ENCODE measurements around the gene SERTAD2. TPM values are rescaled to one million over a fixed set of nuclear protein-coding genes. Genes with fewer than 3 reads are reported as not detected.

The SERTAD2 gene
- total and polyA plus RNA-seq, 2 experiments from 2014 or later = 6.2 to 6.4 TPM

- H2AFZ ChIP-seq = no peak overlapping the region
- no peaks in the 10 kb centered on the region for H3K36me3 ChIP-seq (ENCODE audit: insufficient read depth)
- TF ChIP-seq EZH2phosphoT487 (IDR thresholded peaks at IDR 0.05; ENCODE audit: unreplicated experiment) (no peak), EZH2 (IDR thresholded peaks at IDR 0.05; ENCODE audit: low read depth, unreplicated experiment) (no peak), CTCF (conservative IDR thresholded peaks at IDR 0.05; ENCODE audit: low read depth in 2 of 2) (no peak), NANOG (IDR thresholded peaks at IDR 0.05; ENCODE audit: borderline replicate concordance) (no peak), ZNF331 (CRISPR knock-in tag; IDR thresholded peaks at IDR 0.05; ENCODE audit: low read depth) (no peak), ZNF114 (CRISPR knock-in tag; IDR thresholded peaks at IDR 0.05) (no peak), CREB1 (CRISPR knock-in tag; IDR thresholded peaks at IDR 0.05; ENCODE audit: low read depth) (no peak), STAT1 (IDR thresholded peaks at IDR 0.05; ENCODE audit: unreplicated experiment) (no peak), JUNB (IDR thresholded peaks at IDR 0.05; ENCODE audit: unreplicated experiment) (no peak), POLR2AphosphoS5 (IDR thresholded peaks at IDR 0.05; ENCODE audit: low read depth) (no peak)
- TF ChIP-seq, protein P1, sequence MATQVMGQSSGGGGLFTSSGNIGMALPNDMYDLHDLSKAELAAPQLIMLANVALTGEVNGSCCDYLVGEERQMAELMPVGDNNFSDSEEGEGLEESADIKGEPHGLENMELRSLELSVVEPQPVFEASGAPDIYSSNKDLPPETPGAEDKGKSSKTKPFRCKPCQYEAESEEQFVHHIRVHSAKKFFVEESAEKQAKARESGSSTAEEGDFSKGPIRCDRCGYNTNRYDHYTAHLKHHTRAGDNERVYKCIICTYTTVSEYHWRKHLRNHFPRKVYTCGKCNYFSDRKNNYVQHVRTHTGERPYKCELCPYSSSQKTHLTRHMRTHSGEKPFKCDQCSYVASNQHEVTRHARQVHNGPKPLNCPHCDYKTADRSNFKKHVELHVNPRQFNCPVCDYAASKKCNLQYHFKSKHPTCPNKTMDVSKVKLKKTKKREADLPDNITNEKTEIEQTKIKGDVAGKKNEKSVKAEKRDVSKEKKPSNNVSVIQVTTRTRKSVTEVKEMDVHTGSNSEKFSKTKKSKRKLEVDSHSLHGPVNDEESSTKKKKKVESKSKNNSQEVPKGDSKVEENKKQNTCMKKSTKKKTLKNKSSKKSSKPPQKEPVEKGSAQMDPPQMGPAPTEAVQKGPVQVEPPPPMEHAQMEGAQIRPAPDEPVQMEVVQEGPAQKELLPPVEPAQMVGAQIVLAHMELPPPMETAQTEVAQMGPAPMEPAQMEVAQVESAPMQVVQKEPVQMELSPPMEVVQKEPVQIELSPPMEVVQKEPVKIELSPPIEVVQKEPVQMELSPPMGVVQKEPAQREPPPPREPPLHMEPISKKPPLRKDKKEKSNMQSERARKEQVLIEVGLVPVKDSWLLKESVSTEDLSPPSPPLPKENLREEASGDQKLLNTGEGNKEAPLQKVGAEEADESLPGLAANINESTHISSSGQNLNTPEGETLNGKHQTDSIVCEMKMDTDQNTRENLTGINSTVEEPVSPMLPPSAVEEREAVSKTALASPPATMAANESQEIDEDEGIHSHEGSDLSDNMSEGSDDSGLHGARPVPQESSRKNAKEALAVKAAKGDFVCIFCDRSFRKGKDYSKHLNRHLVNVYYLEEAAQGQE (IDR thresholded peaks at IDR 0.05; ENCODE audit: unreplicated experiment) = no peak
- TF ChIP-seq, protein P2, sequence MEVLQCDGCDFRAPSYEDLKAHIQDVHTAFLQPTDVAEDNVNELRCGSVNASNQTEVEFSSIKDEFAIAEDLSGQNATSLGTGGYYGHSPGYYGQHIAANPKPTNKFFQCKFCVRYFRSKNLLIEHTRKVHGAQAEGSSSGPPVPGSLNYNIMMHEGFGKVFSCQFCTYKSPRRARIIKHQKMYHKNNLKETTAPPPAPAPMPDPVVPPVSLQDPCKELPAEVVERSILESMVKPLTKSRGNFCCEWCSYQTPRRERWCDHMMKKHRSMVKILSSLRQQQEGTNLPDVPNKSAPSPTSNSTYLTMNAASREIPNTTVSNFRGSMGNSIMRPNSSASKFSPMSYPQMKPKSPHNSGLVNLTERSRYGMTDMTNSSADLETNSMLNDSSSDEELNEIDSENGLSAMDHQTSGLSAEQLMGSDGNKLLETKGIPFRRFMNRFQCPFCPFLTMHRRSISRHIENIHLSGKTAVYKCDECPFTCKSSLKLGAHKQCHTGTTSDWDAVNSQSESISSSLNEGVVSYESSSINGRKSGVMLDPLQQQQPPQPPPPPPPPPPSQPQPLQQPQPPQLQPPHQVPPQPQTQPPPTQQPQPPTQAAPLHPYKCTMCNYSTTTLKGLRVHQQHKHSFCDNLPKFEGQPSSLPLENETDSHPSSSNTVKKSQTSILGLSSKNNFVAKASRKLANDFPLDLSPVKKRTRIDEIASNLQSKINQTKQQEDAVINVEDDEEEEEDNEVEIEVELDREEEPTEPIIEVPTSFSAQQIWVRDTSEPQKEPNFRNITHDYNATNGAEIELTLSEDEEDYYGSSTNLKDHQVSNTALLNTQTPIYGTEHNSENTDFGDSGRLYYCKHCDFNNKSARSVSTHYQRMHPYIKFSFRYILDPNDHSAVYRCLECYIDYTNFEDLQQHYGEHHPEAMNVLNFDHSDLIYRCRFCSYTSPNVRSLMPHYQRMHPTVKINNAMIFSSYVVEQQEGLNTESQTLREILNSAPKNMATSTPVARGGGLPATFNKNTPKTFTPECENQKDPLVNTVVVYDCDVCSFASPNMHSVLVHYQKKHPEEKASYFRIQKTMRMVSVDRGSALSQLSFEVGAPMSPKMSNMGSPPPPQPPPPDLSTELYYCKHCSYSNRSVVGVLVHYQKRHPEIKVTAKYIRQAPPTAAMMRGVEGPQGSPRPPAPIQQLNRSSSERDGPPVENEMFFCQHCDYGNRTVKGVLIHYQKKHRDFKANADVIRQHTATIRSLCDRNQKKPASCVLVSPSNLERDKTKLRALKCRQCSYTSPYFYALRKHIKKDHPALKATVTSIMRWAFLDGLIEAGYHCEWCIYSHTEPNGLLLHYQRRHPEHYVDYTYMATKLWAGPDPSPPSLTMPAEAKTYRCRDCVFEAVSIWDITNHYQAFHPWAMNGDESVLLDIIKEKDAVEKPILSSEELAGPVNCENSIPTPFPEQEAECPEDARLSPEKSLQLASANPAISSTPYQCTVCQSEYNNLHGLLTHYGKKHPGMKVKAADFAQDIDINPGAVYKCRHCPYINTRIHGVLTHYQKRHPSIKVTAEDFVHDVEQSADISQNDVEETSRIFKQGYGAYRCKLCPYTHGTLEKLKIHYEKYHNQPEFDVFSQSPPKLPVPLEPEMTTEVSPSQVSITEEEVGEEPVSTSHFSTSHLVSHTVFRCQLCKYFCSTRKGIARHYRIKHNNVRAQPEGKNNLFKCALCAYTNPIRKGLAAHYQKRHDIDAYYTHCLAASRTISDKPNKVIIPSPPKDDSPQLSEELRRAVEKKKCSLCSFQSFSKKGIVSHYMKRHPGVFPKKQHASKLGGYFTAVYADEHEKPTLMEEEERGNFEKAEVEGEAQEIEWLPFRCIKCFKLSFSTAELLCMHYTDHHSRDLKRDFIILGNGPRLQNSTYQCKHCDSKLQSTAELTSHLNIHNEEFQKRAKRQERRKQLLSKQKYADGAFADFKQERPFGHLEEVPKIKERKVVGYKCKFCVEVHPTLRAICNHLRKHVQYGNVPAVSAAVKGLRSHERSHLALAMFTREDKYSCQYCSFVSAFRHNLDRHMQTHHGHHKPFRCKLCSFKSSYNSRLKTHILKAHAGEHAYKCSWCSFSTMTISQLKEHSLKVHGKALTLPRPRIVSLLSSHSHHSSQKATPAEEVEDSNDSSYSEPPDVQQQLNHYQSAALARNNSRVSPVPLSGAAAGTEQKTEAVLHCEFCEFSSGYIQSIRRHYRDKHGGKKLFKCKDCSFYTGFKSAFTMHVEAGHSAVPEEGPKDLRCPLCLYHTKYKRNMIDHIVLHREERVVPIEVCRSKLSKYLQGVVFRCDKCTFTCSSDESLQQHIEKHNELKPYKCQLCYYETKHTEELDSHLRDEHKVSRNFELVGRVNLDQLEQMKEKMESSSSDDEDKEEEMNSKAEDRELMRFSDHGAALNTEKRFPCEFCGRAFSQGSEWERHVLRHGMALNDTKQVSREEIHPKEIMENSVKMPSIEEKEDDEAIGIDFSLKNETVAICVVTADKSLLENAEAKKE (CRISPR knock-in tag; IDR thresholded peaks at IDR 0.05) = no peak
- TF ChIP-seq, protein P3, sequence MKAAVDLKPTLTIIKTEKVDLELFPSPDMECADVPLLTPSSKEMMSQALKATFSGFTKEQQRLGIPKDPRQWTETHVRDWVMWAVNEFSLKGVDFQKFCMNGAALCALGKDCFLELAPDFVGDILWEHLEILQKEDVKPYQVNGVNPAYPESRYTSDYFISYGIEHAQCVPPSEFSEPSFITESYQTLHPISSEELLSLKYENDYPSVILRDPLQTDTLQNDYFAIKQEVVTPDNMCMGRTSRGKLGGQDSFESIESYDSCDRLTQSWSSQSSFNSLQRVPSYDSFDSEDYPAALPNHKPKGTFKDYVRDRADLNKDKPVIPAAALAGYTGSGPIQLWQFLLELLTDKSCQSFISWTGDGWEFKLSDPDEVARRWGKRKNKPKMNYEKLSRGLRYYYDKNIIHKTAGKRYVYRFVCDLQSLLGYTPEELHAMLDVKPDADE (IDR thresholded peaks at IDR 0.05) = no peak
- H3K36me3 Mint-ChIP-seq (ENCODE audit: low read depth) = no peaks in the 10 kb centered on the region
- H3K4me1 ChIP-seq (ENCODE audit: insufficient read depth) = peaks cover 40% of the 10 kb centered on the region
- no peak overlapping the region for H3K27ac ChIP-seq (ENCODE audit: low read depth)
- H3F3A ChIP-seq (replicated peaks; ENCODE audit: low read depth) = no peaks in the 10 kb centered on the region; the same call in 1 of the 2 replicates
- no peak for DNase-seq (ENCODE audit: low spot score)
- H3K4me3 Mint-ChIP-seq = peak overlapping the region; percentile 84
- H3K4me1 Mint-ChIP-seq = peaks cover 46% of the 10 kb centered on the region
- H3K79me2 ChIP-seq (replicated peaks; ENCODE audit: insufficient read depth) = peaks cover 57% of the 10 kb centered on the region
- peaks cover 23% of the 10 kb centered on the region for H3K27me3 Mint-ChIP-seq (ENCODE audit: insufficient read depth, low read depth, poor library complexity)
- H3K9me3 Mint-ChIP-seq = no peaks in the 10 kb centered on the region
- ATAC-seq = no peak
- H3K4me2 ChIP-seq = peak overlapping the region; percentile 91
- H3K4me3 ChIP-seq = peak overlapping the region; percentile 95; the same call in 1 of the 2 replicates
- no peak overlapping the region for H3K27ac Mint-ChIP-seq
- peaks cover 49% of the 10 kb centered on the region for H3K27me3 ChIP-seq (ENCODE audit: insufficient read depth)
- peaks cover 33% of the 10 kb centered on the region for H4K20me1 ChIP-seq (replicated peaks; ENCODE audit: insufficient read depth)
- no peaks in the 10 kb centered on the region for H3K9me2 ChIP-seq (ENCODE audit: insufficient read depth)
Observed at GRCh38 chr2:64651590-64651989, 2.1 kb downstream of the SERTAD2 start.

Data from GM23338 (cell line).